Measurements from ENCODE around the gene CBLB. TPM values are rescaled to one million over a fixed set of nuclear protein-coding genes. Genes with fewer than 3 reads are reported as not detected.
A peak's percentile ranks its signal among the peaks of the same experiment; 100 is the strongest.

The CBLB gene
- total RNA-seq, 2 experiments from 2014 or later: 86.1 to 88.2 TPM

GRCh38 chr3:105899516-105899915 is 30.7 kb upstream of the CBLB start:
- CTCF ChIA-PET: no interaction called here
- Mint-ChIP-seq H3K4me1 (ENCODE audit: low read depth) (no peaks in the 10 kb centered on the region), H3K36me3 (peaks cover 1% of the 10 kb centered on the region), H3K4me3 (no peak overlapping the region), H3K27ac (no peak overlapping the region), H3K27me3 (no peaks in the 10 kb centered on the region), H3K9me3 (no peaks in the 10 kb centered on the region)
- POLR2A ChIA-PET: no interaction called here
- DNase-seq: no peak
- intact Hi-C loops (cut with micrococcal nuclease): no loop called here

- H3K4me3 Mint-ChIP-seq: no peak overlapping the region
- no peaks in the 10 kb centered on the region for H3K36me3 Mint-ChIP-seq
- H3K4me1 Mint-ChIP-seq (ENCODE audit: low read depth): peaks cover 8% of the 10 kb centered on the region
- ChIA-PET CTCF (no interaction called here), POLR2A (interaction anchor here (1.0 to 1.4 kb wide), 2 partner anchors 8 to 22 kb away, joined by 3 to 4 read pairs; partner anchors contain the start of gene CBLB)
- intact Hi-C loops (cut with micrococcal nuclease): no loop called here
- H3K27ac Mint-ChIP-seq: peak overlapping the region; percentile 47
- no peaks in the 10 kb centered on the region for H3K27me3 Mint-ChIP-seq
- H3K9me3 Mint-ChIP-seq: no peaks in the 10 kb centered on the region
- peak; percentile 29 for DNase-seq
These were observed 22.3 kb upstream of the CBLB start for GRCh38 chr3:105891101-105891500.

- no peak overlapping the region for H3K4me3 Mint-ChIP-seq
- no peaks in the 10 kb centered on the region for H3K36me3 Mint-ChIP-seq
- DNase-seq: no peak
- CTCF ChIA-PET: no interaction called here
- peaks cover 8% of the 10 kb centered on the region for H3K4me1 Mint-ChIP-seq (ENCODE audit: low read depth)
- intact Hi-C loops (cut with micrococcal nuclease): no loop called here
- POLR2A ChIA-PET: no interaction called here
- H3K27ac Mint-ChIP-seq: no peak overlapping the region
- no peaks in the 10 kb centered on the region for H3K9me3 Mint-ChIP-seq
- no peaks in the 10 kb centered on the region for H3K27me3 Mint-ChIP-seq
These were observed 20.1 kb upstream of the CBLB start for GRCh38 chr3:105888621-105889579.

GRCh38 chr3:105885256-105885655 is 16.4 kb upstream of the CBLB start:
- CTCF ChIA-PET: no interaction called here
- Mint-ChIP-seq H3K27me3 (no peaks in the 10 kb centered on the region), H3K4me3 (no peak overlapping the region), H3K36me3 (no peaks in the 10 kb centered on the region), H3K9me3 (no peaks in the 10 kb centered on the region), H3K4me1 (ENCODE audit: low read depth) (peaks cover 16% of the 10 kb centered on the region), H3K27ac (no peak overlapping the region)
- intact Hi-C loops (cut with micrococcal nuclease): no loop called here
- no peak for DNase-seq
- POLR2A ChIA-PET: no interaction called here

GRCh38 chr3:105883798-105884377 is 15.1 kb upstream of the CBLB start:
- no peak overlapping the region for H3K4me3 Mint-ChIP-seq
- H3K9me3 Mint-ChIP-seq: no peaks in the 10 kb centered on the region
- H3K4me1 Mint-ChIP-seq (ENCODE audit: low read depth): peaks cover 16% of the 10 kb centered on the region
- H3K27me3 Mint-ChIP-seq: no peaks in the 10 kb centered on the region
- H3K27ac Mint-ChIP-seq: no peak overlapping the region
- no peak for DNase-seq
- intact Hi-C loops (cut with micrococcal nuclease): no loop called here
- no peaks in the 10 kb centered on the region for H3K36me3 Mint-ChIP-seq
- ChIA-PET POLR2A (interaction anchor here (0.6 kb wide), 1 partner anchor 9 kb away, joined by 4 read pairs; no protein-coding TSS in a partner anchor), CTCF (no interaction called here)

- no peaks in the 10 kb centered on the region for H3K27me3 Mint-ChIP-seq
- DNase-seq: no peak
- no peak overlapping the region for H3K4me3 Mint-ChIP-seq
- POLR2A ChIA-PET: no interaction called here
- CTCF ChIA-PET: interaction anchor here (0.8 kb wide), 1 partner anchor 25 kb away, joined by 3 read pairs; no protein-coding TSS in a partner anchor
- H3K9me3 Mint-ChIP-seq: no peaks in the 10 kb centered on the region
- H3K27ac Mint-ChIP-seq: no peak overlapping the region
- H3K4me1 Mint-ChIP-seq (ENCODE audit: low read depth): peaks cover 38% of the 10 kb centered on the region
- H3K36me3 Mint-ChIP-seq: no peaks in the 10 kb centered on the region
- intact Hi-C loops (cut with micrococcal nuclease): no loop called here
These were observed 12.0 kb upstream of the CBLB start for GRCh38 chr3:105880681-105881290.

GRCh38 chr3:105878061-105878460 is 9.2 kb upstream of the CBLB start:
- Mint-ChIP-seq H3K4me3 (no peak overlapping the region), H3K9me3 (no peaks in the 10 kb centered on the region), H3K27me3 (no peaks in the 10 kb centered on the region), H3K27ac (no peak overlapping the region), H3K36me3 (no peaks in the 10 kb centered on the region), H3K4me1 (ENCODE audit: low read depth) (peaks cover 38% of the 10 kb centered on the region)
- ChIA-PET CTCF (interaction anchor here (0.7 kb wide), 1 partner anchor 81 kb away, joined by 3 read pairs; no protein-coding TSS in a partner anchor), POLR2A (interaction anchor here (1.7 kb wide), 1 partner anchor 8 kb away, joined by 3 read pairs; no protein-coding TSS in a partner anchor)
- intact Hi-C loops (cut with micrococcal nuclease): no loop called here
- no peak for DNase-seq

GRCh38 chr3:105877336-105877910 is 8.6 kb upstream of the CBLB start:
- H3K4me3 Mint-ChIP-seq: peak overlapping the region; percentile 51
- intact Hi-C loops (cut with micrococcal nuclease): loop anchor here (1.0 kb wide), 1 partner anchor 8 kb away; the partner anchor contains the start of gene CBLB
- no peak for DNase-seq
- H3K36me3 Mint-ChIP-seq: no peaks in the 10 kb centered on the region
- CTCF ChIA-PET: no interaction called here
- POLR2A ChIA-PET: interaction anchor here (1.0 to 1.7 kb wide), 2 partner anchors 8 to 11 kb away, joined by 3 read pairs; no protein-coding TSS in a partner anchor
- H3K27ac Mint-ChIP-seq: peak overlapping the region; percentile 78
- no peaks in the 10 kb centered on the region for H3K9me3 Mint-ChIP-seq
- H3K4me1 Mint-ChIP-seq (ENCODE audit: low read depth): peaks cover 34% of the 10 kb centered on the region
- H3K27me3 Mint-ChIP-seq: no peaks in the 10 kb centered on the region

- CTCF ChIA-PET: no interaction called here
- Mint-ChIP-seq H3K27me3 (no peaks in the 10 kb centered on the region), H3K36me3 (no peaks in the 10 kb centered on the region), H3K4me1 (ENCODE audit: low read depth) (peaks cover 34% of the 10 kb centered on the region), H3K9me3 (no peaks in the 10 kb centered on the region), H3K4me3 (peak overlapping the region; percentile 51), H3K27ac (peak overlapping the region; percentile 78)
- POLR2A ChIA-PET: interaction anchor here (0.6 to 1.0 kb wide), 2 partner anchors 10 to 96 kb away, joined by 3 read pairs; no protein-coding TSS in a partner anchor
- peak; percentile 24 for DNase-seq
- intact Hi-C loops (cut with micrococcal nuclease): loop anchor here (1.0 kb wide), 1 partner anchor 8 kb away; the partner anchor contains the start of gene CBLB
These were observed 8.0 kb upstream of the CBLB start for GRCh38 chr3:105876780-105877327.

- Mint-ChIP-seq H3K27me3 (no peaks in the 10 kb centered on the region), H3K9me3 (no peaks in the 10 kb centered on the region), H3K4me1 (ENCODE audit: low read depth) (peaks cover 27% of the 10 kb centered on the region), H3K27ac (peak overlapping the region; percentile 94), H3K4me3 (peak overlapping the region; percentile 94), H3K36me3 (peaks cover 28% of the 10 kb centered on the region)
- CTCF ChIA-PET: interaction anchor here (1.6 kb wide), 1 partner anchor 739 kb away, joined by 4 read pairs; no protein-coding TSS in a partner anchor
- no peak for DNase-seq
- POLR2A ChIA-PET: interaction anchor here (0.8 to 2.8 kb wide), 4 partner anchors 8 to 559 kb away, joined by 3 to 13 read pairs (median 4); no protein-coding TSS in a partner anchor
- intact Hi-C loops (cut with micrococcal nuclease): loop anchor here (1.0 to 5.0 kb wide), 9 partner anchors 7 to 557 kb away; no protein-coding TSS in a partner anchor
These were observed 1.3 kb upstream of the CBLB start for GRCh38 chr3:105869861-105870755.

Measured in activated CD4-positive, alpha-beta memory T cell treated with anti-CD3 and anti-CD28 coated beads for 36 hours (primary cell).